Measurements from ENCODE around the gene OR9K2. TPM values are rescaled to one million over a fixed set of nuclear protein-coding genes. Genes with fewer than 3 reads are reported as not detected.

OR9K2 gene, protein sequence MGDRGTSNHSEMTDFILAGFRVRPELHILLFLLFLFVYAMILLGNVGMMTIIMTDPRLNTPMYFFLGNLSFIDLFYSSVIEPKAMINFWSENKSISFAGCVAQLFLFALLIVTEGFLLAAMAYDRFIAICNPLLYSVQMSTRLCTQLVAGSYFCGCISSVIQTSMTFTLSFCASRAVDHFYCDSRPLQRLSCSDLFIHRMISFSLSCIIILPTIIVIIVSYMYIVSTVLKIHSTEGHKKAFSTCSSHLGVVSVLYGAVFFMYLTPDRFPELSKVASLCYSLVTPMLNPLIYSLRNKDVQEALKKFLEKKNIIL
- polyA plus RNA-seq (2011; rRNA removed), result not detected in 2 replicates
- polyA minus RNA-seq (2011; rRNA and poly(A)+ RNA removed), result not detected in 2 replicates

DNA sequence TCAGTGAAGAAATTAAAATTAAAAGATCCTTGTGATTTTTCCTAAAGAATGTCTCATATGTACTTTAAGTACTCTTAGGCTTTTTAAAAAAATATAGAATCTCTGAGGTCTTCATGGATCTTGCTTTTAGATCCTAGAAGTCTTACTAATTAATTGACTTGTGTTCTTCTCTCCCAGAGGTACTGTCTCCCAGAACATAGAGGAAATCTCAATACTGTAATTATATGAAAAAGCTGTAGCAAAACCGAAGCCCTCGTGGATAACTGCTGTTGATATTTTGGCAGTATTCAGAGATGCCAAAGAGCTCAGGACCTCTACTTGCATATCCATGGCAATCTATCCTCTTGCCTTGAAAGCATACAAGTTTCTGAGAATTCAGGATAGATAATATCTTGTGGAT is at the start of gene OR9K2:
Gene OR9K2 (plus strand): TSS at position 301 of the 400 bp plus-strand sequence. CDS start 3,429 bp downstream, outside the sequence.
- Histone ChIP-seq H3K4me3 (ENCODE audit: low read depth, low read length) (no peak within 1 kb of the TSS), H3K9me3 (ENCODE audit: control insufficient read depth, insufficient read depth, low read length) (no peaks in the 10 kb centered on the region), H3K27ac (ENCODE audit: low read depth, low read length) (no peak within 1 kb of the TSS), H3K27me3 (ENCODE audit: control insufficient read depth, insufficient read depth, low read length) (no peaks in the 10 kb centered on the region)
- ChIA-PET POLR2A (no interaction called here), CTCF (no interaction called here)
- TF ChIP-seq, protein P1, sequence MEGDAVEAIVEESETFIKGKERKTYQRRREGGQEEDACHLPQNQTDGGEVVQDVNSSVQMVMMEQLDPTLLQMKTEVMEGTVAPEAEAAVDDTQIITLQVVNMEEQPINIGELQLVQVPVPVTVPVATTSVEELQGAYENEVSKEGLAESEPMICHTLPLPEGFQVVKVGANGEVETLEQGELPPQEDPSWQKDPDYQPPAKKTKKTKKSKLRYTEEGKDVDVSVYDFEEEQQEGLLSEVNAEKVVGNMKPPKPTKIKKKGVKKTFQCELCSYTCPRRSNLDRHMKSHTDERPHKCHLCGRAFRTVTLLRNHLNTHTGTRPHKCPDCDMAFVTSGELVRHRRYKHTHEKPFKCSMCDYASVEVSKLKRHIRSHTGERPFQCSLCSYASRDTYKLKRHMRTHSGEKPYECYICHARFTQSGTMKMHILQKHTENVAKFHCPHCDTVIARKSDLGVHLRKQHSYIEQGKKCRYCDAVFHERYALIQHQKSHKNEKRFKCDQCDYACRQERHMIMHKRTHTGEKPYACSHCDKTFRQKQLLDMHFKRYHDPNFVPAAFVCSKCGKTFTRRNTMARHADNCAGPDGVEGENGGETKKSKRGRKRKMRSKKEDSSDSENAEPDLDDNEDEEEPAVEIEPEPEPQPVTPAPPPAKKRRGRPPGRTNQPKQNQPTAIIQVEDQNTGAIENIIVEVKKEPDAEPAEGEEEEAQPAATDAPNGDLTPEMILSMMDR (IDR thresholded peaks at IDR 0.05; ENCODE audit: low read depth, low read length), result no peak
- no peak for DNase-seq (ENCODE audit: low read depth, low spot score)

GRCh38 chr12:55092579-55092978 is 33.6 kb upstream of the OR9K2 start:
- ChIA-PET POLR2A (no interaction called here), CTCF (no interaction called here)
- Histone ChIP-seq H3K9me3 (ENCODE audit: control insufficient read depth, insufficient read depth, low read length) (no peaks in the 10 kb centered on the region), H3K4me3 (ENCODE audit: low read depth, low read length) (no peak overlapping the region), H3K27ac (ENCODE audit: low read depth, low read length) (no peak overlapping the region), H3K27me3 (ENCODE audit: control insufficient read depth, insufficient read depth, low read length) (no peaks in the 10 kb centered on the region)
- DNase-seq (ENCODE audit: low read depth, low spot score), result no peak
- TF ChIP-seq, protein P1 (IDR thresholded peaks at IDR 0.05; ENCODE audit: low read depth, low read length), result no peak

GRCh38 chr12:55112378-55112875 is 13.8 kb upstream of the OR9K2 start:
- Histone ChIP-seq H3K27ac (ENCODE audit: low read depth, low read length) (no peak overlapping the region), H3K27me3 (ENCODE audit: control insufficient read depth, insufficient read depth, low read length) (no peaks in the 10 kb centered on the region), H3K4me3 (ENCODE audit: low read depth, low read length) (no peak overlapping the region), H3K9me3 (ENCODE audit: control insufficient read depth, insufficient read depth, low read length) (no peaks in the 10 kb centered on the region)
- ChIA-PET CTCF (no interaction called here), POLR2A (no interaction called here)
- TF ChIP-seq, protein P1 (IDR thresholded peaks at IDR 0.05; ENCODE audit: low read depth, low read length), result no peak
- DNase-seq (ENCODE audit: low read depth, low spot score), result no peak

GRCh38 chr12:55116152-55116551 is 10.1 kb upstream of the OR9K2 start:
- TF ChIP-seq, protein P1 (IDR thresholded peaks at IDR 0.05; ENCODE audit: low read depth, low read length), result no peak
- CTCF ChIA-PET, result no interaction called here
- Histone ChIP-seq H3K27ac (ENCODE audit: low read depth, low read length) (no peak overlapping the region), H3K4me3 (ENCODE audit: low read depth, low read length) (no peak overlapping the region), H3K27me3 (ENCODE audit: control insufficient read depth, insufficient read depth, low read length) (no peaks in the 10 kb centered on the region), H3K9me3 (ENCODE audit: control insufficient read depth, insufficient read depth, low read length) (no peaks in the 10 kb centered on the region)
- DNase-seq (ENCODE audit: low read depth, low spot score), result no peak
- POLR2A ChIA-PET, result no interaction called here

GRCh38 chr12:55132816-55133215 is 6.6 kb downstream of the OR9K2 start:
- no peaks in the 10 kb centered on the region for H3K27me3 ChIP-seq (ENCODE audit: control insufficient read depth, insufficient read depth, low read length)
- no peak for DNase-seq (ENCODE audit: low read depth, low spot score)
- ChIA-PET CTCF (no interaction called here), POLR2A (no interaction called here)
- no peak overlapping the region for H3K27ac ChIP-seq (ENCODE audit: low read depth, low read length)
- no peak overlapping the region for H3K4me3 ChIP-seq (ENCODE audit: low read depth, low read length)
- TF ChIP-seq, protein P1 (IDR thresholded peaks at IDR 0.05; ENCODE audit: low read depth, low read length), result no peak
- no peaks in the 10 kb centered on the region for H3K9me3 ChIP-seq (ENCODE audit: control insufficient read depth, insufficient read depth, low read length)
